HepG2 (cell line): ENCODE measurements around the gene RAB5B. TPM values are rescaled to one million over a fixed set of nuclear protein-coding genes. Genes with fewer than 3 reads are reported as not detected.

Source experiments
- ATAC-seq: fragments of 200-7000 bp; cut with Tn5 transposase; 3 replicates; pipeline ENCODE4 v1.9.1; 2020; ENCODE audit warnings: mild to moderate bottlenecking, moderate library complexity
- BruUV-seq: library from RNA; stranded (reverse); fragments of 400-500 nt; replicated peaks from 2 replicates; lab custom pipeline; 2021; lab: Mats Ljungman, UMichigan
- CTCF ChIA-PET: fragments of 300-600 bp; formaldehyde crosslinking; extraction: SDS; loops from one replicate; lab custom pipeline; 2021; ENCODE audit warnings: low total read pairs, inconsistent platforms, low intra/inter-chr PET ratio; lab: Yijun Ruan, JAX
- POLR2A ChIA-PET: fragments of 350-600 bp; sonication (Branson Sonifier 250); formaldehyde crosslinking; loops from one replicate; lab custom pipeline; 2020; ENCODE audit warnings: antibody characterized with exemption, inconsistent platforms; lab: Yijun Ruan, JAX
- DNase-seq: peaks from one replicate; pipeline ENCODE4 v3.0.0-alpha.2; 2015; ENCODE audit warnings: low spot score
- FAIRE-seq: peaks from 3 replicates; lab custom pipeline; 2011; peaks lifted over from hg19 to GRCh38; lab: Jason Lieb, UNC
- H2AFZ ChIP-seq: one replicate; pipeline ENCODE4 v1.6.1; 2011; ENCODE audit warnings: low read length, inconsistent platforms
- H3K27ac ChIP-seq: fragments of 300-600 bp; 3 replicates; pipeline ENCODE4 v1.8.0; 2011; ENCODE audit warnings: mixed run types, mild to moderate bottlenecking, mixed read lengths, low read length, inconsistent platforms; ENCODE audit not compliant: insufficient read depth; ENCODE audit errors: extremely low read length
- H3K27me3 ChIP-seq, 2 experiments: fragments of 200-600 bp in 1 of 2; 2 replicates in 1 of 2; 3 replicates in 1 of 2; pipeline versions ENCODE4 v1.6.0 to v1.8.0; 2011; ENCODE audit warnings: low read length in 2 of 2, mild to moderate bottlenecking in 2 of 2, moderate library complexity in 2 of 2, inconsistent platforms in 1 of 2; ENCODE audit not compliant: insufficient read depth in 2 of 2, control insufficient read depth in 1 of 2
- H3K36me3 ChIP-seq, 2 experiments: fragments of 200-600 bp in 1 of 2; replicated peaks in 1 of 2; 2 replicates in 1 of 2; 3 replicates in 1 of 2; pipeline versions ENCODE4 v1.5.1 to v1.8.0; 2011; ENCODE audit warnings: low read length in 2 of 2, inconsistent platforms in 1 of 2; ENCODE audit not compliant: insufficient read depth in 2 of 2, control insufficient read depth in 1 of 2
- H3K4me1 ChIP-seq: 2 replicates; pipeline ENCODE4 v1.5.1; 2012; ENCODE audit warnings: low read length, inconsistent platforms; ENCODE audit not compliant: insufficient read depth
- H3K4me2 ChIP-seq: 2 replicates; pipeline ENCODE4 v1.6.0; 2011; ENCODE audit warnings: low read depth, low read length, inconsistent platforms
- H3K4me3 ChIP-seq, 3 experiments: fragments of 200-600 bp in 1 of 3; sonication (generic), shearing (Covaris generic) in 1 of 3; replicated peaks in 1 of 3; 2 replicates each; pipeline ENCODE4 v1.5.1; 2011 to 2016; ENCODE audit warnings: low read length in 3 of 3, inconsistent platforms in 2 of 3, low read depth in 2 of 3, mild to moderate bottlenecking in 2 of 3, control low read depth in 1 of 3, mixed read lengths in 1 of 3; ENCODE audit not compliant: insufficient read depth in 1 of 3
- H3K79me2 ChIP-seq: one replicate; pipeline ENCODE4 v1.6.1; 2011; ENCODE audit warnings: low read length, inconsistent platforms; ENCODE audit not compliant: insufficient read depth
- H3K9ac ChIP-seq: 2 replicates; pipeline ENCODE4 v1.6.0; 2011; ENCODE audit warnings: mild to moderate bottlenecking, low read depth, low read length, inconsistent platforms; ENCODE audit not compliant: insufficient read depth
- H3K9me3 ChIP-seq: 2 replicates; pipeline ENCODE4 v1.5.1; 2012; ENCODE audit warnings: mild to moderate bottlenecking, low read length
- H4K20me1 ChIP-seq: 2 replicates; pipeline ENCODE4 v1.6.0; 2011; ENCODE audit warnings: inconsistent platforms, mild to moderate bottlenecking, low read length, moderate library complexity; ENCODE audit not compliant: insufficient read depth
- BCL6 ChIP-seq: IDR thresholded peaks from 2 replicates; pipeline ENCODE4 v1.6.1; 2016; ENCODE audit warnings: missing genetic modification reagents, missing compliant biosample characterization
- HDAC1 ChIP-seq: sonication (generic); formaldehyde crosslinking; IDR thresholded peaks from 2 replicates; pipeline ENCODE4 v1.5.1; 2020; ENCODE audit warnings: mild to moderate bottlenecking, missing genetic modification reagents
- HIVEP1 ChIP-seq: sonication (generic); formaldehyde crosslinking; IDR thresholded peaks from 2 replicates; pipeline ENCODE4 v1.4.0; 2020; ENCODE audit warnings: mild to moderate bottlenecking, missing genetic modification reagents
- KLF11 ChIP-seq: IDR thresholded peaks from 2 replicates; pipeline ENCODE4 v1.6.1; 2016; ENCODE audit warnings: missing compliant biosample characterization
- MLLT10 ChIP-seq: sonication (generic); formaldehyde crosslinking; IDR thresholded peaks from 2 replicates; pipeline ENCODE4 v1.4.0; 2020; ENCODE audit warnings: missing genetic modification reagents
- MLX ChIP-seq: IDR thresholded peaks from 2 replicates; pipeline ENCODE4 v1.6.1; 2016
- POLR2AphosphoS5 ChIP-seq: IDR thresholded peaks from 2 replicates; pipeline ENCODE4 v1.6.1; 2012; ENCODE audit warnings: low read depth, low read length
- ZBTB39 ChIP-seq: sonication (generic); formaldehyde crosslinking; IDR thresholded peaks from 2 replicates; pipeline ENCODE4 v1.5.0; 2020; ENCODE audit warnings: missing genetic modification reagents
- ZNF367 ChIP-seq: sonication (generic); formaldehyde crosslinking; IDR thresholded peaks from 2 replicates; pipeline ENCODE4 v1.4.0; 2020; ENCODE audit warnings: missing genetic modification reagents, borderline replicate concordance
- ZNF552 ChIP-seq: sonication (generic); formaldehyde crosslinking; IDR thresholded peaks from 2 replicates; pipeline ENCODE4 v1.9.0; 2022; ENCODE audit warnings: missing genetic modification reagents, mild to moderate bottlenecking, borderline replicate concordance
- ZNF557 ChIP-seq: sonication (generic); formaldehyde crosslinking; IDR thresholded peaks from 2 replicates; pipeline ENCODE4 v1.4.0; 2020; ENCODE audit warnings: missing genetic modification reagents
- WGBS: methylation state at CpG from one replicate; pipeline ENCODE4 v1.1.6; 2017; ENCODE audit warnings: low lambda C conversion rate; 5-methylcytosine and 5-hydroxymethylcytosine counted together
- in situ Hi-C: cut with HindIII; loops from 2 replicates; pipeline ENCODE4 v1.10.0; 2017; ENCODE audit warnings: low pct_unique_long_range_greater_than_20kb; ENCODE audit not compliant: extremely low pct_ligation_motif_present
- intact Hi-C: fragments of 100-400 bp; cut with micrococcal nuclease; formaldehyde crosslinking; loops from one replicate; pipeline ENCODE4 v1.10.0; 2022; ENCODE audit not compliant: unreplicated experiment
- polyA plus RNA-seq, 8 experiments: library from polyadenylated mRNA; depleted of rRNA in 3 of 8; stranded (reverse) in 7 of 8; unstranded in 1 of 8; fragments of >200 nt; fragmentation: Illumina TruSeq in 4 of 8; extraction: Trizol in 4 of 8; gene quantifications; 2 replicates each; pipeline versions ENCODE4 v1.2.1 to v1.2.3, GENCODE V29; 2011 to 2016; ENCODE audit warnings: low read depth in 4 of 8, missing spikeins in 1 of 8, mixed read lengths in 1 of 8; ENCODE audit not compliant: insufficient read depth in 1 of 8
- total RNA-seq, 5 experiments: library from RNA; depleted of rRNA; stranded (reverse); fragments of >200 nt; fragmentation: Illumina TruSeq; extraction: Trizol; gene quantifications; 2 replicates each; pipeline ENCODE4 v1.2.3, GENCODE V29; 2016; ENCODE audit warnings: low read depth in 1 of 5
- TF ChIP-seq, protein P1 (sequence below), 2 experiments: sonication (generic) in 1 of 2; formaldehyde crosslinking in 1 of 2; IDR thresholded peaks; 2 replicates each; pipeline versions ENCODE4 v1.5.1 to v1.6.1; 2011 to 2020; ENCODE audit warnings: borderline replicate concordance in 1 of 2, low read depth in 1 of 2, low read length in 1 of 2, mild to moderate bottlenecking in 1 of 2, missing genetic modification reagents in 1 of 2, moderate library complexity in 1 of 2

Gene RAB5B
- total and polyA plus RNA-seq, 2 of the 13 experiments (the other 11 are each of a cell fraction or from before 2014, with no cell fraction given): 26.0 to 68.3 TPM

DNA sequence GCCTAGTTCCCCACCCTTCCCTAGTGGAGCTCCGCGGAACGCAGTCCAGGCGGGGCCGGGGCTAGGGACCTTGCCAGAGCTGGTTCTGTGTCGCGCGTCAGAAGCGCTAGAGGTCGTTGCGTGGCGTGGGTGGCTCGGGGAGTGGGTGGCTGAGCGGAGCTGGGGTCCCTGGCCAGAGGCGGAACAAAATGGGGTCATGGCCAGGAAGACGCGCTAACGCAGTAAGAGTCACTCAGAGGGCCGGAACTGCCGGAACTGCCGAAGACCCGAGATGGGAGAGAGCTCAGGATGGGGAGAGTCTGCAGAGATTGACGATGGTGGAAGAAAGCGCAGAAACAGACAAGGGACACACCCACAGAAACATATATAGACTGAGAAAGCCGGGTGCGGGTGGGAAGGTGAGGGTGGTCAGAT is 38.1 kb upstream of the RAB5B start:
- TF ChIP-seq BCL6 (CRISPR knock-in tag) (no peak), ZNF367 (CRISPR knock-in tag) (no peak), ZBTB39 (CRISPR knock-in tag) (no peak)
- TF ChIP-seq, all 625 proteins: peak for 0

GRCh38 chr12:55937981-55938380 is 35.9 kb upstream of the RAB5B start:
- Histone ChIP-seq H3K4me3 (no peak overlapping the region), H3K9ac (0 out of 2 replicates have a peak overlapping the region, but pooled peaks have one; percentile 2), H3K4me2 (no peak overlapping the region), H3K9me3 (no peaks in the 10 kb centered on the region), H3K4me1 (peaks cover 21% of the 10 kb centered on the region), H3K79me2 (no peaks in the 10 kb centered on the region), H3K27me3 (0 out of 5 replicates have a peak, but pooled peaks cover 0 to 1% of the 10 kb centered on the region in 2 experiments), H3K27ac (no peak overlapping the region), H3K36me3 (no peaks in the 10 kb centered on the region), H2AFZ (no peak overlapping the region), H4K20me1 (no peaks in the 10 kb centered on the region)
- no peak; the same call in 2 of the 3 replicates for ATAC-seq
- no peak for DNase-seq
- in situ Hi-C loops: loop anchor here (5.0 kb wide), 1 partner anchor 201 kb away; no protein-coding TSS in a partner anchor
- no peak for FAIRE-seq
- CTCF ChIA-PET: no interaction called here
- 62% methylated on average over 2 of the region's 2 CpGs for WGBS
- intact Hi-C loops: no loop called here
- POLR2A ChIA-PET: no interaction called here
- BruUV-seq: no TSS peak
- TF ChIP-seq POLR2AphosphoS5: no peak
- TF ChIP-seq KLF11 (CRISPR knock-in tag): no peak
- no peak for TF ChIP-seq ZNF552 (CRISPR knock-in tag)
- no peak for TF ChIP-seq MLLT10 (CRISPR knock-in tag)
- no peak for TF ChIP-seq HDAC1 (CRISPR knock-in tag)
- TF ChIP-seq HIVEP1: no peak
- TF ChIP-seq MLX (CRISPR knock-in tag): no peak
- TF ChIP-seq ZNF557 (CRISPR knock-in tag): no peak
- TF ChIP-seq, protein P1, sequence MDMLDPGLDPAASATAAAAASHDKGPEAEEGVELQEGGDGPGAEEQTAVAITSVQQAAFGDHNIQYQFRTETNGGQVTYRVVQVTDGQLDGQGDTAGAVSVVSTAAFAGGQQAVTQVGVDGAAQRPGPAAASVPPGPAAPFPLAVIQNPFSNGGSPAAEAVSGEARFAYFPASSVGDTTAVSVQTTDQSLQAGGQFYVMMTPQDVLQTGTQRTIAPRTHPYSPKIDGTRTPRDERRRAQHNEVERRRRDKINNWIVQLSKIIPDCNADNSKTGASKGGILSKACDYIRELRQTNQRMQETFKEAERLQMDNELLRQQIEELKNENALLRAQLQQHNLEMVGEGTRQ (IDR thresholded peaks at IDR 0.05; ENCODE audit: low read depth, low read length): no peak
- TF ChIP-seq, protein P1 (CRISPR knock-in tag; IDR thresholded peaks at IDR 0.05; ENCODE audit: borderline replicate concordance): no peak

More for the DNA sequence above, 38.1 kb upstream of the RAB5B start:
- no peak overlapping the region for H3K4me3 ChIP-seq
- 87% methylated on average over 26 of the region's 26 CpGs for WGBS
- H2AFZ ChIP-seq: no peak overlapping the region
- in situ Hi-C loops (loop anchor here (5.0 kb wide), 1 partner anchor 198 kb away; no protein-coding TSS in a partner anchor), intact Hi-C loops (no loop called here)
- H3K27me3 ChIP-seq: peaks cover 0 to 11% of the 10 kb centered on the region in 2 experiments; a peak in 1 of 5 replicates
- no peak for ATAC-seq
- ChIA-PET POLR2A (no interaction called here), CTCF (no interaction called here)
- H4K20me1 ChIP-seq: no peaks in the 10 kb centered on the region
- H3K4me2 ChIP-seq: no peak overlapping the region
- BruUV-seq: no TSS peak
- FAIRE-seq: no peak
- H3K36me3 ChIP-seq: no peaks in the 10 kb centered on the region
- no peaks in the 10 kb centered on the region for H3K79me2 ChIP-seq
- H3K9me3 ChIP-seq: no peaks in the 10 kb centered on the region
- no peak overlapping the region for H3K27ac ChIP-seq
- H3K9ac ChIP-seq: no peak overlapping the region
- DNase-seq: no peak
- H3K4me1 ChIP-seq: peaks cover 38% of the 10 kb centered on the region
